ENCODE data around the gene PLEKHO2.
A peak's percentile ranks its signal among the peaks of the same experiment; 100 is the strongest.

PLEKHO2 gene

DNA sequence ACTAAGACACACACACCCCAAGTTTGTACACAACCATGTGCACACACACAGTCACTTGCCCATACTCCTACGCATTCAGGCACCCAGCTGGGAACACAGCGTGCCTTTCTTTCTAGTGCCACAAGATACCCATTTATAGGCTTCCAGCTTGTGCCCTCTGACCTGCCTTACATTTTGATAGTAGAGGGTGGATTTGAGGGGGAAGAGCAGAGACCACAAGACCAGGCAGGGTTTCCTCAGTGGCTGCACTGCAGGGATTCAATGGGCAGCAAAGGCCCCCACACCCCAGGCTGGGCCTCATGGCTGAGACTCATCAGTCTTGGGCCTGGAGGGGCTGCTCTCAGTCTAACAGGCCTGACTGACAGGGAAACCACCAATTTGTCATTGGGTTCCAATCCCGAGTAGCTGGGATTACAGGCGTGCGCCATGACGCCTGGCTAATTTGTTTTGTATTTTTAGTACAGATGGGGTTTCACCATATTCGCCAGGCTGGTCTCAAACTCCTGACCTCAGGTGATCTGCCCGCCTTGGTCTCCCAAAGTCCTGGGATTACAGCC lies 51.2 kb downstream of the PLEKHO2 start:
- DNase-seq (ENCODE audit: low read depth in 2 of 2): no peak

DNA sequence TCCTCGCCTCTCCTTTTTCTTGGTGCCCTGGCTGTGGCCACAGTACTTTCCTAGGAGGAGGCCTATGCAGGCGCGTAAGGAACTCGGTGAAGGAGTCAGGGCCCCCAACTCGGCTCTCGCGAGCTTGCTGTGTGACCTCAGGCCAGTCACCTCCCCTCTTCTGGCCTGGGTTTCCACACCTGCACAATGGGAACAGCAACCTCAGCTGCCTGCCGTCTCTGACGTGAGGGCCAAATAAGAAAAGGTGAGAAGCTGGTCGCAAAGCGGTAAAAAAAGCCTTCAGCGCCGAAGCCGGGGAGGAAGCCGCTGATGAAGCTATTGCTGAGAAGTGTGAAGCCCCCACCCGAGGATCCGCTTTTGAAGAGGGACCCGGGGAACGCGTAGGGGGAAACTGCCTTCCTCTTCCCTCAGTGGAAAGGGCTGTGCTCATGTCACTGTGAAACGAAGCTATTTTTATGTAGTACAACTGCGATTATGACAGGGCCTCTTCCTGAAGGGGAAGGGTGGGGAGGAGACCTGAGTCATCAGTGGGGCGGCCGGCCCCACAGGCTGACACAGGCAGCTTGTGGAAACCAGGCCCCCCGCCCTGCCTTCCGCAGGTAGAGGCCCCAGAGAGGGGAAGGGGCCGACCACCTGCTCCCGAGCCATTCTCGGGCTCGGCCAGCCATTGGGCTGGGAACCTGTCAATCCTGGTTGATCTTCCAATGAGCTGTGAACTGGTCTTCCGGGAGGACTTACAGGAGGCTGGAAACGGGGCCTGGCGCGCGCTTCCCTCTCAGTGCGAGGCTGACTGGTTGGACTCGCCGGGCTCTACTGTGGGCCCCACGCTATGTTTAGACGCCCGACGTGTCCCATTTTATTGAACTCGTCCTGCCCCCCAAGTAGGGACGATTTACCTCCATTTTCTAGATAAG lies 52.0 kb downstream of the PLEKHO2 start:
- DNase-seq (ENCODE audit: low read depth in 2 of 2): peak; percentile 96 to 97

DNA sequence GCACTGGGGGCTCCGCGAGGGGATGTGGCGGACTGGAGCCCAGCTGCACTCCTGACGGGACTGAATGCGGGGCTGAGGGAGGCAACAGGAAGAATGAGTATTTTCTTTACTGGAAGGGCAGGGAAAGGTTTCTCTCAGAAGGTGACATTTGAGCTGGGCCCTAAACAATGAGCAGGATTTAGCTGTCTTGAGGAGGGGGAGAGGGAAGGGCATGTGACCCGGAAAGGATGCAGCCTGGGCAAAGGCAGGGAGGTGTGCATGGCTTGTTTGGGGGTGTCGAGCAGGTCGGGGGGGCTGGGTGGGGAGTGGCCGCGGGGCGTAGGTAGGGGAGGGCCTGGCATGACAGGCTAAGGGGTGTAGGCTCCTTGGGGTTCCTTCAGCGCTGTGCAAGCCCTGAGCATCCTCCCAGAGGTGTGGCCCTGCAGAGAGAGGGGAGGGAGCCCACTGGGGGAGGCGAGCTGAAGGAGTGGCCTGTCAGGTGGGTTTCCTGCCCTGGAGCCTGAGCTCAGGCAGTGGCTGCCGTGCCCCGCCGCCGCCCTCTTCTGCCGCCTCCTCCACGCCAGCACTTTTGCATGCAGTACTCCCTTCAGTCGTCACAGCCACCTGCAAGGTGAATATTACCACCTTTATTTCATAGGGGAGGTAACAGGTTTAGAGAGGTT lies 52.8 kb downstream of the PLEKHO2 start:
- peak; percentile 43 to 48 for DNase-seq (ENCODE audit: low read depth in 2 of 2)

DNA sequence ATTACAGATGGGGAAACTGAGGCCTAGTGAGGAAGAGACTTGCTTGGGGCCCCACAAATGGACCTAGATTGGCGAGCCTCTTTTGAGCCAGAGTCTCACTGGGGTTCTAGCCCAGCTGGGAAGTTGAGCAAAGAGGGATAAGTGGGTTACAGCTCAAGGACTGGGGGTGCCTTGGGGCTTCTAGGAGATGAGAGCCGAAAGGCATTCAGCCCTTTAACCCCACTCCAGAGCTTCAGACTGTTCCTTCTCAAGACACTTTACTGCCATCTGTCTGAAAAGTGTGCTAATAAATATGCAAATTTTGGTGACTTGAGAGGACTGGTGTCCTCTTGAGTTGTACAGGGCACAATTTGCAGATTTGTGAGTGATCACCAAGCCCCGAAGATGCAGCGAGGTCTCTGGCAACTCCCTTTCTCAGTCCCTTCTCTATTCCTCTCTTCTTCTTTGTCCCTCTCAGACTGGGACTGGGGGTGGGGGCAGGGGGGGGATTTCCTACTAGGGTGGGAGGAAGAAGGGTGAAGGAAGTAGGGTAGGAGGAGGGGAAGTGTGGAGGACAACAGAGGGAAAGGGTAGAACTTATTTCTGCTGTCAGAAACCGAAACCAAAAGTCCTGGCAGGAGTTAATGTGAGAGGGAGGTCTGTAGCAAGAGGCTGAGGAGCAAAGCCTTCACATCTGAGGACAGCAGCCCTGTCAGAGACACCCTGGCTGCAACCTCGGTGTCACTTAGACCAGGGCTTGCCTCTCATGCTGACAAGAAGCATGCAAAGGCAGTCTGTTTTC lies 53.8 kb downstream of the PLEKHO2 start:
- peak in 1 of 2 donors; percentile 26 for DNase-seq (ENCODE audit: low read depth in 2 of 2)

DNA sequence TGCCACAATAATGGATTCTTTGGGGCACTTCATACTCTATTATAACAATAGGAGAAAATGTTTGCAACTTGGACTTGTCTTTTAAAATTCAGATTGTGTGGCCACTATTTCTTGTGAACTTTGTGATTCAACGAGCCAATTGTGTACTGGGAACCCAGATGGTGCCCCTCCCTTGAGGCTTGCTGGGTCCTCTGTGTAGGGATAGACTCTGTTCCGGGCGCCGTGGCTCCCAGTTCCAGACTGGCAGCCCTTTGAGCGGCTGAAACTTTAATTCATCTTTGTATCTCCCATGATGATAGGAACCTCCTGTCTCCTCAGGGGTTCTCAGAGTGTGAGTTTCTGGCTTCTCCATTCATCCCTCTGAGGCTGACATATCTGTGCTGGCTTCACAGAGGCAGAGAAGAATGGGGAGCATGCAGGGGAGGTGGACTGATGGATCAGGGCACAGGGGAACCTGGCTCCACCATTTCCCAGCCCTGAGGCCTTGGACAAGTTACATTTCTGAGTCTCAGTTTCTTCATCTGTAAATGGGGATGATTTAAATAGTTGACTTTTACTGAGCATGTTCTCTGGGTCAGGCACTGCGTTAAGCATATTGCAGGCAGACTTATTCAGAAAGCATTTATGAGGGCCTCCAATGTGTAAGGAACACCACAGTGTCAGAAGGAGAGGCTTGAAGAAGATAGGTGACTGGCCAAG lies 54.8 kb downstream of the PLEKHO2 start:
- no peak for DNase-seq (ENCODE audit: low read depth in 2 of 2)

DNA sequence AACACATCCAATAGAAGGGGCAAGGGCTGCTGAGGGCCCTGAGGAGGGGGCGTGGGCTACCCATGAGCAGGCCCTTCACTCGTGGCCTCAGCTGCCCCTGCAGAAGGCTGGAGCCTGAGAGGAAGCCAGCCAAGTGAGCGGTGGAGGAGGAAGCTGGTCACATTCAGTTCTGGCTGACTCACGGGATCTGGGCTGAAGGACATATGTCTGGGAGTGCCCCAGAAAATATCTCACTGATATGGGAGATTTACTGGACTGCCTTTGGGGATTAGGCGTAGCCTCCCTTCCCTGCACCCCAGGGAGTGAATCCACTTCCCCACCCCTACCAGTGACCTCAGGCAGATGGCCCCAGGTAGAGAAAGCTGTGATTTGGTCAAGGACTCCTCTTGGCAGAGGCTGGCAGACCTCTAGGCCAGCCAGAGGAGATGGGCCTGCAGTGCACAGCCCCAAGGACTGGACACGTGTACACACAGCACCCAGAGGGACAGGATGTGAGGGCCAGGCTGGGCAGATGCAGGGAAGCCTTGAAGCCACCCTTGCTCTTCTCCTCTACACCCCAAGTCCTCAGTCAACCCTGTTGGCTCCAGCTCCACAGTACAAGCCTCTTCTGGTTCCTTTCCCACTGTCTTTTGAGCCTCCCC lies 55.8 kb downstream of the PLEKHO2 start:
- DNase-seq (ENCODE audit: low read depth in 2 of 2): no peak

DNA sequence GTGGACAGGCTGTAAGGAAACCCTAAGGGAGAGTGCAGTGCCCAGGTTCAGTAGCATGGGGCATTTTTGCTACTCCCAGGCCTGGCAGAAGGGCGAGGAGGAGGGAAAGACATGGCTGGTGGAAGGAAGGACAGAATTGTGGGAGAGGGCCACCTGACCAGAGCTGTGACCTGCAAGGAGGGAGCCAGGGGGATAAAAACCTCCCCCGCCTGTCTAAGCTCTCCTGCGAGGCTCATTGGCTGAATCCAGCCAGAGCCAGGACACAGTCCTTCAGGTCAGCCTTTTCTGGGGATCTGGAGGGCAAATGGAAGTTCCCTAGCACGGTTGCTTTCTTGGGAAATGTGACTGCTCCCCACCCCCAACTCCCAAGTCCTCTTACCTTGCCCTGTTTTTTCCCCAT lies 56.7 kb downstream of the PLEKHO2 start:
- no peak for DNase-seq (ENCODE audit: low read depth in 2 of 2)

DNA sequence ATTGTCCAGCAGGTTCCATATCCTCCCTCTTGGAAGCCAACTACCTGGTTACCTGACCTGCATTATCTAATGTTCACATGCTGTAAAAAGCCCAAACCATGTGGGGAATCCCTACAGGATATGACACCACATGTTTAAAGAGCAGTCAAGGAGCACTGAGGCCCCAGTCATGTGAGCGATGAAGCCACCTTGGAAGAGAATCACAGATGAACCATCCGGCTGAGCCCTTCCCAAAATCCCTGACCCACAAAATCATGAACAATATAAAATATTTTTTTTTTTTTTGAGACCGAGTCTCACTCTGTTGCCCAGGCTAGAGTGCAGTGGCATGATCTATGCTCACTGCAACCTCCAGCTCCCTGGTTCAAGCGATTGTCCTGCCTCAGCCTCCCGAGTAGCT lies 59.4 kb downstream of the PLEKHO2 start:
- no peak for DNase-seq (ENCODE audit: low read depth in 2 of 2)

DNA sequence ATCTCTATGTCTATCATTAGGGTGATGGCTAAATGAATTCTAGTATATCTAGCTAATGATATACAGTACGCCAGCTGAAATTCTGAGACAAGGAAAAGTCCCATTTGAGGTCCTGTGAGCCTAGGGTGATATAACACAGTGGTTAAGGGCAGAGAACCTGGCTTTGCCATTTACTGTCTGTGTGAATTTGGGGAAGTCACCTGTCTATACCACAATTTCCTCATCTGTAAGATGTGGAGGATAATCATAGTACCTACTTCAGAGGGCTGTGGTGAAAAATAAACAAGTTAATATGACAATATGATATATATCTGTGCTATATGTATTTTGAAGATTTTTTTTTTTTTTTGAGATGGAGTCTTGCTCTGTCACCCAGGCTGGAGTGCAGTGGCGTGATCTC lies 60.2 kb downstream of the PLEKHO2 start:
- no peak for DNase-seq (ENCODE audit: low read depth in 2 of 2)

DNA sequence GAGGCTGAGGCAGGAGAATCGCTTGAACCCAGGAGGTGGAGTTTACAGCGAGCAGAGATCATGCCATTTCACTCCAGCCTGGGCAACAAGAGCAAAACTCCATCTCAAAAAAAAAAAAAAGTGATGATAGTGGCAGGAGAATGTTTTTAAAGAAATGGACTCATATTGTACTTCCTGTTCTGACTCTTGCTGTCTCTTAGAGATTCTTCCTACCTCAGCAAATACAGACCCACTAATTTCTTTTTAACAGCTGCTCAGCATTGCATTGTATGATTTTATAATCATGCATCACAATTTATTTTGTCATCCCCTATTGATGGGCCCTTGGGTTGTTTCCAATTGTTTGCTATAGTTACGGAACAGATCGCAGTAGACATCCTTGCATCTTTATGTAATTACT lies 61.1 kb downstream of the PLEKHO2 start:
- DNase-seq (ENCODE audit: low read depth in 2 of 2): no peak

DNA sequence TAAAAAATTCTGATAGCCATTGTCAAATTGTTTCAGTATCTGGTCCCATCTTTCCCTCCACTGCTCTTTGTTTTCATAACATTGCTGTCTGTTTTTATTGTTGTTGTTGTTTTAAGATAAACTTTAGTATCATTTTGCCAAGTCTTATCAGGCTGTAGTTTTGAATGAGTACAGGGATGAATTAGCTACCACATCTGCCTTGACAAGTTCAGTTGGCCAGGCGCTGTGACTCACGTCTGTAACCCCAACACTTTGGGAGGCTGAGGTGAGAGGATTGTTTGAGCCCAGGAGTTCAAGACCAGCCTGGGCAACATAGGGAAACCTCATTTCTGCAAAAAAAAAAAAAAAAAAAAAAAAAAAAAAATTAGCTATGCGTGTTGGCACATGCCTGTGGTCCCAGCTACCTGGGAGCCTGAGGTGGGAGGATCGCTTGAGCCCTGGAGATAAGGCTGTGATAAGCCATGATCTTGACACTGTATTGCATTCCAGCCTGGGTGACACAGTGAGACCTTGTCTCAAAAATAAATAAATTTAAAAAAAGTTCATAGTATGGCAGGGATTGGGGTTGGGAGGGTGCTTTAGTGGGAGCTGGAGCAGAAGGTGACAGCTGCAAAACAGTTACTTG lies 61.7 kb downstream of the PLEKHO2 start:
- DNase-seq (ENCODE audit: low read depth in 2 of 2): no peak

DNA sequence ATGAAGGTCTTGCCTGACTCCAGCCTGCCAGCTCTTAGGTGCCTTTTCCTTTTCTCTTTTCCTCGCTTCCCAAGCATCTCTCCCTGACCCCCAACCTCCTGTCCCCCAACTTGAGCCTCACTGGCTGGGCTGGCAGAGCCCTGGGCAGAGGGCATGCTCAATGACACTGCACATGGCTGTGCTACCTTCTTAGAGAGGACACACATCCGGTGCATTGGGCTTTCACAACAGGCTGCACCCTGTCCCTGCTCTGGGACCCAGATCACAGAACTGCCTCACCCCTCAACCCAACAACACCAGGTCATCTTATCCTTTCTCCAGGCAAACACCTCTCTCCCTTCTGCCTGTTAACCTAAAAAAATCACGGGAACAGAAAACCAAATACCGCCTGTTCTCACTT lies 62.5 kb downstream of the PLEKHO2 start:
- DNase-seq (ENCODE audit: low read depth in 2 of 2): no peak

DNA sequence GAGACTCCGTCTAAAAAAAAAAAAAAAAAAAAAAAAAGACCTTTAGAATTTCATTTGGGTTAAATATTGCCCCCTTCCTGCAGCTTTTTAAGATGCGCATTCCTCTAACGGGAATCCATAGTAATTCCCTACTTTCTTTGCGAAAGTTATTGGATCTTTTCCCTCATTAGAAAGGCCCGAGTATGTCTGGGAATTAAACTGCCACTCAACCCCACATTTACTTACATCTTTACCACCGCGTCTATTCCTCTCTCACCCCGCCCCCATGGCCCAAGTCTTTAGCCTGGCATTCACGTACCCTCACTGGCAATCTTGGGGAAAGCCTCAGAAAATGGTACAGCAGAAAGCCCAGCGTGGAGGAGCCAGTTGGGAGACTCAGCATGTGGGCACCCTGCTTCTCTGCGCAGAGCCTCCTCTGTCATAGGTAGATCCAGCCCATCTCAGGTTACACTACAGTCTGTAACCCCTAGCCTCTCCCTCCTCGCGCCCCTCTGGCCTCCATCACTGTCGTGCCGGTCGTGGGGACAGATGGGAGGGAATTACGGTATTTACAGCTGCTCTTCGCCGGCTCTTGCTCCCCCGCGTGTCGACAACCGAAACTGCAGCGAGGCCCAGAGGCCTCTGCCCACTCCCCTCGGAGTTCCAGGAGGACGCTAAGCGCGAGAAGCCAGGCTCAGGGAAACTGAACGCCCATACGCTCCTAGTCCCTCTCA lies 63.6 kb downstream of the PLEKHO2 start:
- DNase-seq (ENCODE audit: low read depth in 2 of 2): peak; percentile 75 to 77

DNA sequence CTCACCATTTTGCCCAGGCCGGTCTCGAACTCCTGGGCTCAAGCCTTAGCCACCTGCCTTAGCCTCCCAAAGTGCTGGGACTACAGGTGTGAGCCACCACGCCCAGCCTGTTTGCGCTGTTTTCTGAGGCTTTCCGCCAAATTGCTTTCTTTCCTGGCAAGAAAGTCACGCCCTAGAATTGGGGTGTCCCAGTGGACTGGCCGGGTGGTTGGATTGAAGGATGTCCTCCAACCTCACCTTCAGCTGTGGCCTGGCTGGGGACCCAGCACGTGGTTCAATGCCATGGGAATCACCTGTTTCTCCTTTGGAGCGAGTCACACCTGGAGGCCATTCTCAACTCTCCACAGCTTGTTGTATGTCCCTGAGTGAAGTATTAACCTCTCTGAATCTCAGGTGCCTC lies 64.2 kb downstream of the PLEKHO2 start:
- DNase-seq (ENCODE audit: low read depth in 2 of 2): no peak

DNA sequence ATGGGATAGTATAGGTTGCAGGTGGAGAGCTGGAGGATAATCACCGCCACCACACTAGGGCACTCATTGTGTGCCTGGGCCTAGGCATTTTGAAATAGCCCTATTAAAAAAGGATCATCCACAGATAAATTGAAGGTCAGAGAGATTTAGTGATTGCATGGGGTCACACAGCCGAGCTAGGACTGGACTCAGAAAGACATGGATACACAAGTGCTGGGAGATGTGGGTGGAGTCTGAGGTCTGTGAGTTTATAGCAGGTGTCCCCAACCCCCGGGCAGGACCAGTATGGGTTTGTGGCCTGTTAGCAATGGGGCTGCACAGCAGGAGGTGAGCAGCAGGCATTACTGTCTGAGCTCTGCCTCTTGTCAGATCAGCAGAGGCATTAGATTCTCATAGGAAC lies 64.7 kb downstream of the PLEKHO2 start:
- DNase-seq (ENCODE audit: low read depth in 2 of 2): no peak

DNA sequence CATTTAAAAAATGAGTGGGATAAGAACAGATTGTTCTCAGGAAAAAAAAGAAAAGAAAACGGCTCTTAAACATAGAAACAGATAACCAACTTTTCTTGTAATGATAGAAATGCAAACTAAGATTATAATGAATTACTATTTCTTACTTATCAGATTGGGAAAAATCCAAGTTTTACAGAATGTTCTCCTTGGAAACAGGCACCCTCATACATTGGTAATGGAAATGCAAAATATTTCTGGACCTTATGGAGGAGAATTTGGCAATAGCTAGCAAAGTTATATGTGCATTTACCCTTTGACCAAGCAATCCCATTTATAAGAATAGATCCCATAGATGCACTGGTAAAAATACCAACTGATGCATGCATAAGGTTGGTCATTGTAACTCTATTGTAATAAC lies 66.3 kb downstream of the PLEKHO2 start:
- DNase-seq (ENCODE audit: low read depth in 2 of 2): no peak

DNA sequence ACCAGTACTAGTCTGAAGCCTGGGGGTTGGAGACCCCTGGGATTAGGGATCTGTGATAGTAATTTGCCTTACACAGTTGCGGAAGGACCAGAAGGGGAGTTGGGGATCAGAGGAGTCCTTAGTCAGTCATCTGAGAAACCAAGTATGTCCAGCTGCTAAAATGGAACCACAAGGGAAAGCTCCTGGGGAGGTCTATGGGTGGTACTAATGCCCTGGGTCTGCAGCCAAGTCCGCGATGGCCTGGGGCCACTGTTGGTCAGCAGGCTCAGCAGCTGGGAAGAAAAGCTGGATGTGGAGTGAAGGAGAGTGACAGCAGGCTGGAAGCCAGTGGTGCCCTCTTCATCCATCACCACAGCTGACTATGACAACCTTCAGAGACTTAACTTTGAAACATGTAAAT lies 67.8 kb downstream of the PLEKHO2 start:
- DNase-seq (ENCODE audit: low read depth in 2 of 2): no peak

DNA sequence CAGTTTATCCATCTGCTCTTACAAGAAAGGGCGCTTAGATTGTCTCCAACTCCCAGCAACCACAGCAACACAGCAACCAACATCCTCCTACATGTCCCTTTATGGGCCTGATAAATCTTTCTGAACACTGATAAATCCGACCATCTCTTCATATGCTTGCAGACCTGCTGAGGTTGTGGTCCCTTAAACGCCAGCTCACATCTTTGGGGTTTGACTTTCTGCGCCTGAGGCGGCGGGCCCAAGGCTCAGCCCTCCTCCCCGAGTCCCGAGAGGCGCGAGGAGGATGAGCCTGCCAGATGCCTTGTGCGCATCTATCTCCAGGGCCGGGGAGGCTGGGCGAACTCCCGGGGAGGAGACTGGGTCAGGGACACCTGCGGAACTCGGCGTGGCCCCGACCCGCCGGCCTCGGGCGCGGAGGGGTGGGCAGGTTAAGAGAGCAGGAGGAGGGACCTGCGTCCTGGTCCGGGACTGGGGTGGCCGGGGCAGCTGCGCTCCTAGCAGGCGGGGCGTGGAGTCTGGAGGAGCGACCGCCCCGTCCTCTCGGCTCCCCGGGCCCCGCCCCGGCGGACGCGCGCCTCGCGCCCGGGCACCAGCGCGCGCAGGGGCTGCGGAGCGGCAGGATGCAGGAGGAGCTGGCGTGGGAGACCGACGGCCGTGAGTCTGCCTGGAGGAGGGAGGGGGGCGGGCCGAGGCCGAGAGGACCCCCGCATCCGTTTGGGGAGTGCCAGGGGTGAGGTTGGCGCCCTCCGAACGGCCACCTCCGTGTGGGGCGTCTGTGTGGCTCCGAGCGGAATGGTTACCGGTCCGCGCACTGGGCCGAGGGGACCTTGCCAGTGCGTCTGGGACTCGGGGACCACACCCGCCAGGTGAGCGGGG lies 69.8 kb downstream of the PLEKHO2 start, which contains the start of gene ANKDD1A:
Gene ANKDD1A, plus strand, starts transcription at position 592 of the 876 bp plus-strand sequence. Its CDS starts 29 bp downstream, at position 621.
- DNase-seq (ENCODE audit: low read depth in 2 of 2): peak; percentile 24 to 34

All from activated CD4-positive, alpha-beta T cell treated with anti-CD3 and anti-CD28 coated beads for 24 hours (primary cell).